Activated CD8-positive, alpha-beta T cell treated with anti-CD3 and anti-CD28 coated beads for 36 hours (primary cell): ENCODE results near the gene C1orf56. TPM values are rescaled to one million over a fixed set of nuclear protein-coding genes. Genes with fewer than 3 reads are reported as not detected.

Experiments used
- ATAC-seq: fragments of 200-7000 bp; cut with Tn5 transposase; one replicate; pipeline ENCODE4 v1.10.0; 2021; ENCODE audit warnings: mild to moderate bottlenecking, moderate library complexity
- CTCF ChIA-PET: fragments of 350-600 bp; sonication (Branson Sonifier 250); formaldehyde crosslinking; loops from one replicate; lab custom pipeline; 2021; ENCODE audit warnings: antibody characterized with exemption; lab: Charles Lee
- POLR2A ChIA-PET: fragments of 350-600 bp; sonication (Branson Sonifier 250); formaldehyde crosslinking; loops from one replicate; lab custom pipeline; 2021; ENCODE audit warnings: antibody characterized with exemption; lab: Charles Lee
- DNase-seq: peaks from one replicate; pipeline ENCODE4 v3.0.0-alpha.2; 2020
- H3K27ac Mint-ChIP-seq: one replicate; pipeline ENCODE4 v1.8.0; 2021; ENCODE audit warnings: mild to moderate bottlenecking, mixed read lengths
- H3K27me3 Mint-ChIP-seq: one replicate; pipeline ENCODE4 v1.8.0; 2021; ENCODE audit warnings: mixed read lengths
- H3K36me3 Mint-ChIP-seq: one replicate; pipeline ENCODE4 v1.8.0; 2021; ENCODE audit warnings: low read depth, mixed read lengths
- H3K4me1 Mint-ChIP-seq: one replicate; pipeline ENCODE4 v1.8.0; 2021; ENCODE audit warnings: low read depth, mixed read lengths
- H3K4me3 Mint-ChIP-seq: one replicate; pipeline ENCODE4 v1.8.0; 2021; ENCODE audit warnings: mild to moderate bottlenecking, moderate library complexity, mixed read lengths
- H3K9me3 Mint-ChIP-seq: one replicate; pipeline ENCODE4 v1.8.0; 2021; ENCODE audit warnings: mixed read lengths
- intact Hi-C: fragments of 100-400 bp; cut with micrococcal nuclease; formaldehyde crosslinking; loops from one replicate; pipeline ENCODE4 v1.10.0; 2022
- total RNA-seq, 2 experiments: library from RNA; stranded (reverse); gene quantifications; one replicate each; pipeline ENCODE4 v1.2.3, GENCODE V29; 2021
- TF ChIP-seq, protein P1 (sequence below): fragments of 200-600 bp; IDR thresholded peaks from one replicate; pipeline ENCODE4 v1.8.0; 2022; ENCODE audit warnings: antibody characterized with exemption, mild to moderate bottlenecking

Gene C1orf56
- total RNA-seq, 2 experiments from 2014 or later: 1.4 to 1.9 TPM

DNA sequence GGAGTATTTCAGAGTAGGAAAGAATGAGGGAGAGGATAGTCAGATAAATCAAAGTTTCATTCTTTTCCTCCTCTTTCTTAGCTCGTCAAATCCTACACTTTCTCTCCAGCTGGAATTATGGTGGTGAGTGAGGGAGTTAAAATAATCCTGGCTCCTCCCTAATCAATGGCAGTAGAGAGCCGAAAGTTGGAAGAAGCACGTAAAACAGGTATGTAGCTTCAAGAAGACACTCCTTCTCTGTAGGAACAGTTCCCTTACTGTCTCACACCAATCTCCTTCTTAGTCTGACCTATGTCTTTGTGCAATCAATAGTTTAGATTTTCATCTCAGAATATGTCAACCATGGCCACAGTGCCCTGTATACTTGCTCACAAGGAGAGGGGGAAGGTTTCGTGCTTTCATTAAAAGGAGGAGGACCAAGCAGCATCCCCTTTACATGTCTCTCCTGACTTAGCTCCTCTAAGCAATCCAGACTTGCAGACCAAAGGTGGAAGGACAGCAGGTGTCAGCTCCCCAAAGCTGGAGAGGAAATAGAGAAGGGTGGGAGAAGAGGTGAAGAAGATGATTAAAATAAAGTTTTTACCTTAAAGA lies 41.7 kb upstream of the C1orf56 start:
- TF ChIP-seq, protein P1, sequence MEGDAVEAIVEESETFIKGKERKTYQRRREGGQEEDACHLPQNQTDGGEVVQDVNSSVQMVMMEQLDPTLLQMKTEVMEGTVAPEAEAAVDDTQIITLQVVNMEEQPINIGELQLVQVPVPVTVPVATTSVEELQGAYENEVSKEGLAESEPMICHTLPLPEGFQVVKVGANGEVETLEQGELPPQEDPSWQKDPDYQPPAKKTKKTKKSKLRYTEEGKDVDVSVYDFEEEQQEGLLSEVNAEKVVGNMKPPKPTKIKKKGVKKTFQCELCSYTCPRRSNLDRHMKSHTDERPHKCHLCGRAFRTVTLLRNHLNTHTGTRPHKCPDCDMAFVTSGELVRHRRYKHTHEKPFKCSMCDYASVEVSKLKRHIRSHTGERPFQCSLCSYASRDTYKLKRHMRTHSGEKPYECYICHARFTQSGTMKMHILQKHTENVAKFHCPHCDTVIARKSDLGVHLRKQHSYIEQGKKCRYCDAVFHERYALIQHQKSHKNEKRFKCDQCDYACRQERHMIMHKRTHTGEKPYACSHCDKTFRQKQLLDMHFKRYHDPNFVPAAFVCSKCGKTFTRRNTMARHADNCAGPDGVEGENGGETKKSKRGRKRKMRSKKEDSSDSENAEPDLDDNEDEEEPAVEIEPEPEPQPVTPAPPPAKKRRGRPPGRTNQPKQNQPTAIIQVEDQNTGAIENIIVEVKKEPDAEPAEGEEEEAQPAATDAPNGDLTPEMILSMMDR: no peak
- H3K27ac Mint-ChIP-seq: peak overlapping the region; percentile 98
- ATAC-seq (no peak), DNase-seq (no peak)
- H3K27me3 Mint-ChIP-seq: no peaks in the 10 kb centered on the region
- ChIA-PET POLR2A (interaction anchor here (0.6 to 2.0 kb wide), 14 partner anchors 9 to 739 kb away, joined by 3 to 12 read pairs (median 3); partner anchors contain the start of gene ANXA9), CTCF (interaction anchor here (0.8 to 5.4 kb wide), 21 partner anchors 10 to 446 kb away, joined by 3 to 78 read pairs (median 4); partner anchors contain the start of genes GABPB2, MLLT11 and TNFAIP8L2)
- peak overlapping the region; percentile 98 for H3K4me3 Mint-ChIP-seq
- H3K36me3 Mint-ChIP-seq: peaks cover 5% of the 10 kb centered on the region
- H3K9me3 Mint-ChIP-seq: no peaks in the 10 kb centered on the region
- intact Hi-C loops: loop anchor here (5.0 kb wide), 1 partner anchor 151 kb away; the partner anchor contains the start of gene TNFAIP8L2
- H3K4me1 Mint-ChIP-seq: peaks cover 76% of the 10 kb centered on the region

DNA sequence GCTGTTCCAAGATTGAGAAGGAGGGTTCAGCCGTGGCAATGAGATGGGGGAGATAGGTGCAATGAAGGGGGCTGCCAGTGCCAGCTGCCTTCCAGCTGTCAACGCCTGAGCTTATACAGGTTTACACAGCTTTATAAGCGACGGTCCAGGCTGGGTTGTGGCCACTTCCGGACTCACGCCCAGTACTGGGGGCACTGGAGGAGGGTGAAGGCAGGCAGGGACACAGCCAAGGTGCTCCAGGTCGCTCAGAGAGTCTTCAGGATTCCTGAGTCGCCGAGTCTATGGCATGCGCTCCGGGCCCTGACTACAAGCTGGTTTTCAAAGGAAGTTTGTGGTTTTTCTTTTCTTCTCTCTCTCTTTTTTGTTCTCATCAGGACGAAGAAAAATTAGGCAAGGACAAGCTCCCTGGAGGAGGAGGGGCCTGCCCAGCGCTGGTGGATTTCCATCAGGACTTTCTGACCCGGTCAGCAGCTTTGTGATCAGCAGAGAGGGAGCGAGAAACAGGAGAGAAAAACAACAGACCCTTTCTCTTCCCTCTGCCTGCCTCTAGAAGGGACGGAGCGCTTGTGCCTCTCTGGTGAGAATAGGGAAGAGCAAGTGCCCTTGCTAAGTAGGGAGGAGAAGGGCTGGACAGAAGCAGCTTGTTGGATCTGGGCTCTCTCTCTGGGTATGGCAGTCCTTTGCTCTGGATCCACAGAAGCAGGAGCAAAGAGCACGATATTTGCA lies 41.1 kb upstream of the C1orf56 start, which contains the start of gene MINDY1:
Gene MINDY1 (minus strand): TSS at position 576 of the 726 bp plus-strand sequence. CDS start 4,285 bp downstream, outside the sequence.
- peaks cover 80% of the 10 kb centered on the region for H3K4me1 Mint-ChIP-seq
- peak within 1 kb of the TSS; percentile 98 for H3K27ac Mint-ChIP-seq
- H3K27me3 Mint-ChIP-seq: no peaks in the 10 kb centered on the region
- H3K36me3 Mint-ChIP-seq: peaks cover 3% of the 10 kb centered on the region
- ATAC-seq: peak; percentile 35
- POLR2A ChIA-PET: interaction anchor here (0.6 to 2.0 kb wide), 16 partner anchors 9 to 740 kb away, joined by 3 to 12 read pairs (median 3); partner anchors contain the start of gene ANXA9
- DNase-seq: peak; percentile 47
- CTCF ChIA-PET: interaction anchor here (0.8 to 5.4 kb wide), 19 partner anchors 11 to 446 kb away, joined by 3 to 78 read pairs (median 5); partner anchors contain the start of genes GABPB2 and TNFAIP8L2
- TF ChIP-seq, protein P1: no peak
- peak within 1 kb of the TSS; percentile 98 for H3K4me3 Mint-ChIP-seq
- H3K9me3 Mint-ChIP-seq: no peaks in the 10 kb centered on the region
- intact Hi-C loops: loop anchor here (5.0 kb wide), 1 partner anchor 151 kb away; the partner anchor contains the start of gene TNFAIP8L2

GRCh38 chr1:151007853-151008243 lies 39.7 kb upstream of the C1orf56 start:
- H3K9me3 Mint-ChIP-seq: no peaks in the 10 kb centered on the region
- intact Hi-C loops: loop anchor here (5.0 kb wide), 1 partner anchor 149 kb away; the partner anchor contains the start of gene TNFAIP8L2
- peaks cover 3% of the 10 kb centered on the region for H3K36me3 Mint-ChIP-seq
- no peaks in the 10 kb centered on the region for H3K27me3 Mint-ChIP-seq
- no peak for ATAC-seq
- POLR2A ChIA-PET: no interaction called here
- peak overlapping the region; percentile 98 for H3K27ac Mint-ChIP-seq
- H3K4me1 Mint-ChIP-seq: peaks cover 73% of the 10 kb centered on the region
- CTCF ChIA-PET: interaction anchor here (2.0 to 5.4 kb wide), 2 partner anchors 12 to 393 kb away, joined by 4 to 78 read pairs; no protein-coding TSS in a partner anchor
- H3K4me3 Mint-ChIP-seq: peak overlapping the region; percentile 98
- TF ChIP-seq, protein P1: no peak
- no peak for DNase-seq

DNA sequence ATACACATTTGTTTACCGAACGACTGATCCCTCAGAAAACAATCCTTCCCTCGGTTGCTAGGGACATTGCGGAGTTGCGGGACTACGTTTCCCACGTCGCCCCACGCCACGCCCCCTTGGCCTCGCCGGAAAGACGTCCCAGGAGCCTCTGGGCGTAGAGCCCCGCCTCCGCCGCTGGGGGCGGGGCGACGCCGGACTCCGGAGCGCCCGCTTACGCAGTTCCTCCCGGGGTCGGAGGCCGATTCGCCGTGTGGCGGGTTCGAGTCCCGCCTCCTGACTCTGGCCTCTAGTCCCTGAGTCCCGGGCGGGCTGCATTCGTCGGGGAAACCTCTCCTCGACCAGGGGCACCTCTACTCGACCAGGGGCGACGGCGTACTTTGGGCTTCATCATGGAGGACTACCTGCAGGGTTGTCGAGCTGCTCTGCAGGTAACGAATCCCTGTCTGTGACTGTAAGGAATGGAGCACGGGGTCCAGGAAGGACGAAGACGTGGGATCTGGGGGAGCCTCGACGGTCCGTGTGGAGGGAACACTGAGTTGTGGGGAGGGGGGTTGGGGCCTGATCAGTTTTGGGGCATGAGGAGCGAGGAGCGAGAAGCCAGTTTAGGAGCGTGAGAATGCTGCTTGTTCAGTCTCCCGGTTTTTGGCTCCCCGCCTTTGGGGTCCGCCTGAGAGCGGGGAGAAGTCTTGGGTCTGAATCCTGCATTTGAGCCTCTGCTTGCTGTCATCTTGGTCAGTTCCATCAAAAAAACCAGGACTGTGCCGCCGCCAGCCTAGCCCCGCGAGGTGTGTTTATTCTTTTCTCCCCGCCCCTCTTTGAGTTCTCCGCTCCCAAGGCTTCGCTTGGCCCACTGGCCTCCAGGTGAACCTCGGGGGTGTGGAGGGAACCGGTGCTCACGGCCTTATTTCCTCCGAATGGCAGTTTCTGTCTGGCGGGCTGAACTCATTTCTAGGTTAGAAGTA lies 39.0 kb upstream of the C1orf56 start, which contains the start of gene PRUNE1:
Gene PRUNE1 (plus strand): TSS at position 206 of the 962 bp plus-strand sequence. CDS start 184 bp downstream, at position 390.
- ChIA-PET POLR2A (interaction anchor here (0.6 to 0.9 kb wide), 2 partner anchors 12 to 149 kb away, joined by 3 to 4 read pairs; no protein-coding TSS in a partner anchor), CTCF (interaction anchor here (2.9 to 3.9 kb wide), 2 partner anchors 13 to 16 kb away, joined by 14 to 18 read pairs; no protein-coding TSS in a partner anchor)
- peak; percentile 98 for DNase-seq
- ATAC-seq: peak; percentile 90
- Mint-ChIP-seq H3K27ac (peak within 1 kb of the TSS; percentile 98), H3K27me3 (no peaks in the 10 kb centered on the region), H3K36me3 (peaks cover 3% of the 10 kb centered on the region), H3K4me3 (peak within 1 kb of the TSS; percentile 98), H3K4me1 (peaks cover 73% of the 10 kb centered on the region), H3K9me3 (no peaks in the 10 kb centered on the region)
- TF ChIP-seq, protein P1: no peak
- intact Hi-C loops: loop anchor here (5.0 kb wide), 1 partner anchor 149 kb away; the partner anchor contains the start of gene TNFAIP8L2
